CD8-positive, alpha-beta memory T cell (primary cell): ENCODE measurements around the gene RPL11. TPM values are rescaled to one million over a fixed set of nuclear protein-coding genes. Genes with fewer than 3 reads are reported as not detected.

ENCODE experiments used
- CTCF ChIA-PET: fragments of 350-600 bp; sonication (Branson Sonifier 250); formaldehyde crosslinking; loops from one replicate; lab custom pipeline; 2021; ENCODE audit warnings: antibody characterized with exemption; lab: Charles Lee
- POLR2A ChIA-PET: fragments of 350-600 bp; sonication (Branson Sonifier 250); formaldehyde crosslinking; loops from one replicate; lab custom pipeline; 2021; ENCODE audit warnings: antibody characterized with exemption; lab: Charles Lee
- DNase-seq, 5 donors: peaks; one replicate each; pipeline versions ENCODE4 v3.0.0 to v3.0.0-alpha.2; 2020 to 2022; ENCODE audit warnings: mixed read lengths in 1 of 5
- H3K27ac ChIP-seq: one replicate; pipeline ENCODE4 v1.7.0; 2013; ENCODE audit warnings: low read depth, mild to moderate bottlenecking, low read length, moderate library complexity
- H3K27me3 ChIP-seq: 2 replicates; pipeline ENCODE4 v1.7.0; 2013; ENCODE audit warnings: low read length, mild to moderate bottlenecking; ENCODE audit not compliant: insufficient read depth, poor library complexity, severe bottlenecking
- H3K36me3 ChIP-seq: 2 replicates; pipeline ENCODE4 v1.7.0; 2013; ENCODE audit warnings: mild to moderate bottlenecking, low read length, moderate library complexity; ENCODE audit not compliant: insufficient read depth
- H3K4me1 ChIP-seq: 2 replicates; pipeline ENCODE4 v1.7.0; 2013; ENCODE audit warnings: mild to moderate bottlenecking, low read length, moderate library complexity; ENCODE audit not compliant: insufficient read depth
- H3K4me3 ChIP-seq: 2 replicates; pipeline ENCODE4 v1.7.0; 2013; ENCODE audit warnings: mild to moderate bottlenecking, low read length
- H3K9me3 ChIP-seq: 2 replicates; pipeline ENCODE4 v1.7.0; 2013; ENCODE audit warnings: mild to moderate bottlenecking, low read length
- H3K27ac Mint-ChIP-seq, 8 donors: one replicate each; pipeline ENCODE4 v1.8.0; 2020 to 2021; ENCODE audit warnings: mixed read lengths in 8 of 8, mild to moderate bottlenecking in 6 of 8, inconsistent platforms in 3 of 8, moderate library complexity in 3 of 8
- H3K27me3 Mint-ChIP-seq, 2 donors: one replicate each; pipeline ENCODE4 v1.8.0; 2020 to 2021; ENCODE audit warnings: mixed read lengths in 2 of 2, mild to moderate bottlenecking in 1 of 2, moderate library complexity in 1 of 2
- H3K36me3 Mint-ChIP-seq, 3 donors: one replicate each; pipeline ENCODE4 v1.8.0; 2020 to 2021; ENCODE audit warnings: mixed read lengths in 3 of 3, inconsistent platforms in 1 of 3, mild to moderate bottlenecking in 1 of 3
- H3K4me1 Mint-ChIP-seq, 3 donors: one replicate each; pipeline ENCODE4 v1.8.0; 2020 to 2021; ENCODE audit warnings: mixed read lengths in 3 of 3, inconsistent platforms in 1 of 3, mild to moderate bottlenecking in 1 of 3
- H3K4me3 Mint-ChIP-seq, 7 donors: one replicate each; pipeline ENCODE4 v1.8.0; 2020 to 2021; ENCODE audit warnings: mixed read lengths in 7 of 7, mild to moderate bottlenecking in 6 of 7, moderate library complexity in 4 of 7, inconsistent platforms in 2 of 7
- H3K9me3 Mint-ChIP-seq, 5 donors: one replicate each; pipeline ENCODE4 v1.8.0; 2020 to 2022; ENCODE audit warnings: mixed read lengths in 5 of 5, mild to moderate bottlenecking in 3 of 5, moderate library complexity in 2 of 5, inconsistent platforms in 1 of 5
- polyA plus RNA-seq: library from polyadenylated mRNA; unstranded; fragments of 300-500 nt; fragmentation: Illumina TruSeq; gene quantifications from one replicate; pipeline ENCODE4 v1.2.3, GENCODE V29; 2021
- total RNA-seq, 2 experiments: library from RNA; stranded (reverse); gene quantifications; one replicate each; pipeline ENCODE4 v1.2.3, GENCODE V29; 2021

Gene RPL11
- total and polyA plus RNA-seq, 3 experiments from 2014 or later = 1,119 to 1,292 (median 1,242) TPM

GRCh38 chr1:23699280-23700179, 7.9 kb downstream of the RPL11 start:
- Mint-ChIP-seq H3K4me1 (peaks cover 34 to 59% (median 56%) of the 10 kb centered on the region in 3 donors), H3K9me3 (no peaks in the 10 kb centered on the region), H3K36me3 (peaks cover 5 to 85% (median 22%) of the 10 kb centered on the region in 3 donors), H3K4me3 (no peak overlapping the region), H3K27me3 (no peaks in the 10 kb centered on the region), H3K27ac (peak overlapping the region in 2 of 8 donors; percentile 42 to 58)
- H3K27me3 ChIP-seq = no peaks in the 10 kb centered on the region
- no peaks in the 10 kb centered on the region for H3K9me3 ChIP-seq
- CTCF ChIA-PET = interaction anchor here (1.4 kb wide), 1 partner anchor 13 kb away, joined by 5 read pairs; no protein-coding TSS in a partner anchor
- POLR2A ChIA-PET = no interaction called here
- H3K27ac ChIP-seq = no peak overlapping the region
- no peak for DNase-seq
- H3K4me1 ChIP-seq = peaks cover 9% of the 10 kb centered on the region
- H3K36me3 ChIP-seq = peaks cover 64% of the 10 kb centered on the region
- H3K4me3 ChIP-seq = no peak overlapping the region

DNA sequence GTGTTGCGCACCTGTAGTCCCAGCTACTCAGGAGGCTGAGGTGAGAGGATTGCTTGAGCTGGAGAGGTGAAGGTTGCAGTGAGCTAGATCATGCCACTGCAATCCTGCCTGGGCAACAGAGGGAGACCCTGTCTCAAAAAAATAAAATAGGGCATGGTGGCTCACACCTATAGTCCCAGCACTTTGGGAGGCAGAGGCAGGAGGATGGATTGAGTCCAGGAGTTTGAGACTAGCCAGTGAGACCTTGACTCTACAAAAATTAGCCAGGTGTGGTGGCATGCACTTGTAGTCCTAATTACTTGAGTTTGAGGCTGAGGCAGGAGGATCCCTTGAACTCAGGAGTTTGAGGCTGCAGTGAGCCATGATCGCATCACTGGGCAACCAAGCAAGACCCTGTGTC, 9.7 kb downstream of the RPL11 start:
- H3K36me3 ChIP-seq = peaks cover 46% of the 10 kb centered on the region

GRCh38 chr1:23701996-23702395, 10.4 kb downstream of the RPL11 start:
- Histone ChIP-seq H3K36me3 (peaks cover 41% of the 10 kb centered on the region), H3K27me3 (no peaks in the 10 kb centered on the region), H3K4me3 (no peak overlapping the region), H3K4me1 (peaks cover 4% of the 10 kb centered on the region), H3K27ac (no peak overlapping the region), H3K9me3 (no peaks in the 10 kb centered on the region)
- ChIA-PET POLR2A (interaction anchor here (0.6 kb wide), 1 partner anchor 353 kb away, joined by 8 read pairs; no protein-coding TSS in a partner anchor), CTCF (interaction anchor here (1.0 kb wide), 1 partner anchor 10 kb away, joined by 3 read pairs; the partner anchor contains the start of gene RPL11)
- Mint-ChIP-seq H3K4me1 (peaks cover 12 to 35% (median 32%) of the 10 kb centered on the region in 3 donors), H3K27me3 (no peaks in the 10 kb centered on the region), H3K9me3 (no peaks in the 10 kb centered on the region), H3K4me3 (no peak overlapping the region), H3K36me3 (peaks cover 0 to 67% (median 8%) of the 10 kb centered on the region in 3 donors), H3K27ac (peak overlapping the region in 1 of 8 donors; percentile 33)
- no peak for DNase-seq

More for the DNA sequence above, 9.7 kb downstream of the RPL11 start:
- no peaks in the 10 kb centered on the region for H3K9me3 Mint-ChIP-seq
- POLR2A ChIA-PET = no interaction called here
- CTCF ChIA-PET = no interaction called here
- Histone ChIP-seq H3K27ac (no peak overlapping the region), H3K27me3 (no peaks in the 10 kb centered on the region), H3K4me1 (peaks cover 4% of the 10 kb centered on the region), H3K4me3 (no peak overlapping the region), H3K9me3 (no peaks in the 10 kb centered on the region)
- H3K27me3 Mint-ChIP-seq = no peaks in the 10 kb centered on the region
- no peak for DNase-seq
- H3K36me3 Mint-ChIP-seq = peaks cover 0 to 73% (median 13%) of the 10 kb centered on the region in 3 donors
- peaks cover 17 to 42% (median 38%) of the 10 kb centered on the region in 3 donors for H3K4me1 Mint-ChIP-seq
- no peak overlapping the region for H3K4me3 Mint-ChIP-seq
- peak overlapping the region in 4 of 8 donors; percentile 17 to 61 (median 50) for H3K27ac Mint-ChIP-seq

GRCh38 chr1:23704834-23705495, 13.4 kb downstream of the RPL11 start:
- no peaks in the 10 kb centered on the region for H3K27me3 ChIP-seq
- H3K4me3 Mint-ChIP-seq = no peak overlapping the region
- H3K36me3 Mint-ChIP-seq = peaks cover 0 to 52% (median 6%) of the 10 kb centered on the region in 3 donors
- H3K36me3 ChIP-seq = peaks cover 18% of the 10 kb centered on the region
- no peak for DNase-seq
- H3K27ac ChIP-seq = no peak overlapping the region
- H3K4me3 ChIP-seq = no peak overlapping the region
- H3K4me1 Mint-ChIP-seq = peaks cover 8 to 25% (median 18%) of the 10 kb centered on the region in 3 donors
- no peaks in the 10 kb centered on the region for H3K4me1 ChIP-seq
- H3K27ac Mint-ChIP-seq = peak overlapping the region in 2 of 8 donors; percentile 36 to 74
- ChIA-PET CTCF (no interaction called here), POLR2A (no interaction called here)
- no peaks in the 10 kb centered on the region for H3K9me3 ChIP-seq
- no peaks in the 10 kb centered on the region for H3K9me3 Mint-ChIP-seq
- no peaks in the 10 kb centered on the region for H3K27me3 Mint-ChIP-seq

DNA sequence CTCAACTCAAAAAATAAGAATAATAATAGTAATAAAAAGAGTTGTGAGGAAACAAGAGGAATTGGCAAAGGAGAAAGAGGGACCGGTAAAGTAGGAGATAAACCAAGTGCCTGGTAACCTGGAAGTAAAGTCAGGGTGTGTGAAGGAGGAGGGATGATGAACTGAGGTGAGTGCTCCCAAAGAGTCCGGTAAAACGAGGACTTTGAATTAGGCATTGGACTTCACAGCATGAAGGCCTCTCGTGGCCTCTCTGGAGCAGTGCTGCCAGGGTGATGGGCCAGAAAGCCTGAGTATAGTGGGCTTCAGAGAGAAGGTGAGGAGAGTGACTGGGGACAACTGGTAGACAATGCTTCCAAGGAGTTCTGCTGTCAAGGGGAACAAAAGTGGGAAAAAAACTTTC, 17.6 kb downstream of the RPL11 start:
- Histone ChIP-seq H3K9me3 (no peaks in the 10 kb centered on the region), H3K27me3 (no peaks in the 10 kb centered on the region), H3K4me1 (no peaks in the 10 kb centered on the region), H3K36me3 (no peaks in the 10 kb centered on the region), H3K27ac (no peak overlapping the region), H3K4me3 (no peak overlapping the region)
- H3K36me3 Mint-ChIP-seq = peaks cover 0 to 31% (median 6%) of the 10 kb centered on the region in 3 donors
- H3K4me3 Mint-ChIP-seq = no peak overlapping the region
- no peaks in the 10 kb centered on the region for H3K9me3 Mint-ChIP-seq
- H3K27me3 Mint-ChIP-seq = no peaks in the 10 kb centered on the region
- CTCF ChIA-PET = no interaction called here
- DNase-seq = no peak
- H3K4me1 Mint-ChIP-seq = peaks cover 8 to 19% (median 16%) of the 10 kb centered on the region in 3 donors
- POLR2A ChIA-PET = no interaction called here
- peak overlapping the region in 5 of 8 donors; percentile 12 to 78 (median 21) for H3K27ac Mint-ChIP-seq

- H3K4me1 Mint-ChIP-seq = peaks cover 12 to 14% (median 14%) of the 10 kb centered on the region in 3 donors
- H3K27me3 Mint-ChIP-seq = no peaks in the 10 kb centered on the region
Observed at GRCh38 chr1:23718482-23718881, 26.9 kb downstream of the RPL11 start.

GRCh38 chr1:23719162-23719820, 27.7 kb downstream of the RPL11 start:
- Mint-ChIP-seq H3K36me3 (peaks cover 0 to 4% (median 0%) of the 10 kb centered on the region in 3 donors), H3K4me3 (no peak overlapping the region), H3K9me3 (no peaks in the 10 kb centered on the region), H3K27ac (peak overlapping the region in 7 of 8 donors; percentile 89 to 95 (median 93)), H3K27me3 (no peaks in the 10 kb centered on the region), H3K4me1 (peaks cover 12 to 14% (median 14%) of the 10 kb centered on the region in 3 donors)
- POLR2A ChIA-PET = no interaction called here
- no peaks in the 10 kb centered on the region for H3K36me3 ChIP-seq
- H3K4me1 ChIP-seq = no peaks in the 10 kb centered on the region
- CTCF ChIA-PET = no interaction called here
- no peak for DNase-seq
- H3K27ac ChIP-seq = no peak overlapping the region
- H3K9me3 ChIP-seq = no peaks in the 10 kb centered on the region
- no peak overlapping the region for H3K4me3 ChIP-seq
- H3K27me3 ChIP-seq = no peaks in the 10 kb centered on the region

More at GRCh38 chr1:23718482-23718881, 26.9 kb downstream of the RPL11 start:
- H3K4me3 Mint-ChIP-seq = no peak overlapping the region
- ChIA-PET POLR2A (no interaction called here), CTCF (no interaction called here)
- peak overlapping the region in 5 of 8 donors; percentile 20 to 80 (median 76) for H3K27ac Mint-ChIP-seq
- Histone ChIP-seq H3K36me3 (no peaks in the 10 kb centered on the region), H3K4me3 (no peak overlapping the region), H3K9me3 (no peaks in the 10 kb centered on the region), H3K27me3 (no peaks in the 10 kb centered on the region), H3K27ac (no peak overlapping the region), H3K4me1 (no peaks in the 10 kb centered on the region)
- no peaks in the 10 kb centered on the region for H3K9me3 Mint-ChIP-seq
- no peak for DNase-seq
- peaks cover 0 to 4% (median 0%) of the 10 kb centered on the region in 3 donors for H3K36me3 Mint-ChIP-seq
